Lower lobe of right lung (tissue), 2 donors: ENCODE results near the gene CCDC148. TPM values are rescaled to one million over a fixed set of nuclear protein-coding genes. Genes with fewer than 3 reads are reported as not detected.
A peak's percentile ranks its signal among the peaks of the same experiment; 100 is the strongest.

Source experiments
- ATAC-seq, 2 donors: fragments of 200-7000 bp; cut with Tn5 transposase; one replicate each; pipeline ENCODE4 v1.9.1; 2020 to 2022; ENCODE audit warnings: mild to moderate bottlenecking in 2 of 2, moderate library complexity in 2 of 2
- DNase-seq: peaks from one replicate; pipeline ENCODE4 v3.0.0-alpha.2; 2020
- H3K27ac ChIP-seq: fragments of 200-600 bp; one replicate; pipeline ENCODE4 v1.8.0; 2022
- H3K27me3 ChIP-seq: fragments of 200-600 bp; one replicate; pipeline ENCODE4 v1.8.0; 2022; ENCODE audit warnings: low read depth
- H3K36me3 ChIP-seq: fragments of 200-600 bp; one replicate; pipeline ENCODE4 v1.8.0; 2022; ENCODE audit warnings: mild to moderate bottlenecking
- H3K4me1 ChIP-seq: fragments of 200-600 bp; one replicate; pipeline ENCODE4 v1.8.0; 2022
- H3K4me3 ChIP-seq: fragments of 200-600 bp; one replicate; pipeline ENCODE4 v1.8.0; 2022; ENCODE audit warnings: mild to moderate bottlenecking
- H3K9me3 ChIP-seq: fragments of 200-600 bp; one replicate; pipeline ENCODE4 v1.8.0; 2022
- intact Hi-C: fragments of 100-400 bp; cut with DNase I; formaldehyde crosslinking; loops from one replicate; pipeline ENCODE4 v1.11.0; 2022
- total RNA-seq: library from RNA; stranded (reverse); fragmentation: NEBNext Ultra II Directional; extraction: Animal tissue kit (Norgen Biotek cat#: 25700); gene quantifications from one replicate; pipeline ENCODE4 v1.2.1, GENCODE V29; 2021
- TF ChIP-seq, protein P1 (sequence below): fragments of 200-600 bp; IDR thresholded peaks from one replicate; pipeline ENCODE4 v1.8.0; 2022; ENCODE audit warnings: antibody characterized with exemption, mild to moderate bottlenecking
- donor health status: DM: no; HTN: yes; CAD: no; lungs with severe emphysema.

The CCDC148 gene
- total RNA-seq, 1 donor from 2014 or later: 2.8 TPM

DNA sequence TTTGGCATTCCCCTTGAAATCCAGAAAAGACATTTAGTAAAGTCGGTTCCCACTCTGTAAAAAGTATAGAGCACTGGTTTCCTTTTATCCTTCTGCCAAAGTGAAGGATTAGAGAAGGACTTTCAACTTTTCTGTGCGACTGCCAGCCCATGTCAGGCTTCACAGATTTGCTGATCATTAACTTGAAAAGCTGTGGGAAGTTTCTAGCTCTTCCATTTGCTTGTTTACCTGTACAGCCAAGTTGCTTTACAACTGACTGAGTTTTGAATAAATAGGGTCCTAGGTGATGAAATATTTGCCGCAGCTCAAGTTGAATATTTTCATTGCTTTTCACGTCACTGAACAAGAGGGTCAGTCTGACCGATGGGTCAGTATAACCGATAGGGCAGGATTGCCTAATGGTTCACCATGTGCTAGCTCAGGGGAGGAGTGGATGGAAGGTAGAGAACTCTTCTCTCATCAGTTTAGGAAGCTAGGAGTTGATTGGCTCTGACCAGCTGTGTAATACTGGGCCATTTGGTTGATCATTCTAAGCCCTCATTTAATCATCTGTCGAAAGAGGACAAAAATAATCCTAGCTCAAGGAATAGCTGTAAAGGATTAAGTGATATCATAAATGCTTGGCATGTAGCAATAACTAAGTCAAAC is 324.5 kb downstream of the CCDC148 start:
- no peak overlapping the region for H3K27ac ChIP-seq
- peak; percentile 60 to 74 for ATAC-seq
- H3K4me1 ChIP-seq: no peaks in the 10 kb centered on the region
- H3K9me3 ChIP-seq: no peaks in the 10 kb centered on the region
- no peak for DNase-seq
- H3K4me3 ChIP-seq: no peak overlapping the region
- no peaks in the 10 kb centered on the region for H3K36me3 ChIP-seq
- intact Hi-C loops: no loop called here
- no peaks in the 10 kb centered on the region for H3K27me3 ChIP-seq
- TF ChIP-seq, protein P1, sequence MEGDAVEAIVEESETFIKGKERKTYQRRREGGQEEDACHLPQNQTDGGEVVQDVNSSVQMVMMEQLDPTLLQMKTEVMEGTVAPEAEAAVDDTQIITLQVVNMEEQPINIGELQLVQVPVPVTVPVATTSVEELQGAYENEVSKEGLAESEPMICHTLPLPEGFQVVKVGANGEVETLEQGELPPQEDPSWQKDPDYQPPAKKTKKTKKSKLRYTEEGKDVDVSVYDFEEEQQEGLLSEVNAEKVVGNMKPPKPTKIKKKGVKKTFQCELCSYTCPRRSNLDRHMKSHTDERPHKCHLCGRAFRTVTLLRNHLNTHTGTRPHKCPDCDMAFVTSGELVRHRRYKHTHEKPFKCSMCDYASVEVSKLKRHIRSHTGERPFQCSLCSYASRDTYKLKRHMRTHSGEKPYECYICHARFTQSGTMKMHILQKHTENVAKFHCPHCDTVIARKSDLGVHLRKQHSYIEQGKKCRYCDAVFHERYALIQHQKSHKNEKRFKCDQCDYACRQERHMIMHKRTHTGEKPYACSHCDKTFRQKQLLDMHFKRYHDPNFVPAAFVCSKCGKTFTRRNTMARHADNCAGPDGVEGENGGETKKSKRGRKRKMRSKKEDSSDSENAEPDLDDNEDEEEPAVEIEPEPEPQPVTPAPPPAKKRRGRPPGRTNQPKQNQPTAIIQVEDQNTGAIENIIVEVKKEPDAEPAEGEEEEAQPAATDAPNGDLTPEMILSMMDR: no peak

DNA sequence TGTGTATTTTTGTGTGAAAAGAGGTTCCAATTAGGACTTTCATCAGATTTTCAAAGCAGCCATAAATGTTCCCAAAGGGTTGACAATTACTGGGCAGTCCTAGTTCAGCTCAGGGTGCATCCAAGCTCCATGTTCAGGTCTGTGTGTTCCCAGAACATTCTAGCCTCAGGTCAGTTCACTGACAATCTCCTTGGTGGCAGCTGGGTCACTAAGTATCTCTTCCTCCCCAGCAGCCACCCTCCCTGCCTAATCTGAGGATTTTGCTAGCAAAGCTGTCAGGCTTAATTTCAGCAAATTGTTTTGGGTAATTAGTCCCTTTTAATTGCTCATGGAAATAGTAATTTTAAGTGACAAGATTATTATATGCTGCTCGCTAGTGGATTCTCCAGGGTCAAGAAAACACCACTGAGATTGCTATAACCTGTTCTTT is 325.1 kb downstream of the CCDC148 start:
- H3K9me3 ChIP-seq: no peaks in the 10 kb centered on the region
- peak in 1 of 2 donors; percentile 31 for ATAC-seq
- DNase-seq: no peak
- no peak overlapping the region for H3K27ac ChIP-seq
- intact Hi-C loops: no loop called here
- TF ChIP-seq, protein P1: no peak
- no peaks in the 10 kb centered on the region for H3K4me1 ChIP-seq
- H3K27me3 ChIP-seq: no peaks in the 10 kb centered on the region
- H3K4me3 ChIP-seq: no peak overlapping the region
- H3K36me3 ChIP-seq: no peaks in the 10 kb centered on the region

DNA sequence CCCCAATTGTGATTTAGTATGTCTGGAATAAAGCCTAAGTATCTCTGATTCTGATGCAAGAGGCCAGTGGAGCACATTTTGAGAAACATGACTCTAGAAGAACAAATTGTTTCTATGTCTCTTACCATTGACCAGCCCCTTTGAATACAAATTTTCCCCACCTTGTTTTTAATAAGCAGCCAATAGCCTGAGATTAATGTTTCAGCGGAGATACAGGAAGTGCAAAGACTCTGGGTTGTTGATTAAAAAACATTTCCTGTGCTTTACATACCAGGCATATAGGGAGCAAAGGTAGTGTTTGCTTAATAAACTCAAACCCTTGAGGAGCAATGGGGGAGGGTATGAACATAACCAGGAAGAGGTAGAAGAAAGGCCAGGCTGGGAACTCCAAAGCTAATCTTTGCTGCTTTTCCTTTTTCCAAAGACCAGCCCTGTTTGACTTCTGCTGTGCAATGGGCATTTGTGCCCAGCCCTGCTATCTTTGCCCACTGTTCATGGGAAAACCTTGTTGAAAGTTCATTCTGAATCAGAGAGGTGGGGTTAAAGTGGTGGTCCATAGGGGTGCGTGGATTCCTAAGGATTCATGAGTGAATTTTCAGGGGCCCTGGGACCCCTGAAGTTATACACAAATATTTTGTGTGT is 325.6 kb downstream of the CCDC148 start:
- intact Hi-C loops: no loop called here

DNA sequence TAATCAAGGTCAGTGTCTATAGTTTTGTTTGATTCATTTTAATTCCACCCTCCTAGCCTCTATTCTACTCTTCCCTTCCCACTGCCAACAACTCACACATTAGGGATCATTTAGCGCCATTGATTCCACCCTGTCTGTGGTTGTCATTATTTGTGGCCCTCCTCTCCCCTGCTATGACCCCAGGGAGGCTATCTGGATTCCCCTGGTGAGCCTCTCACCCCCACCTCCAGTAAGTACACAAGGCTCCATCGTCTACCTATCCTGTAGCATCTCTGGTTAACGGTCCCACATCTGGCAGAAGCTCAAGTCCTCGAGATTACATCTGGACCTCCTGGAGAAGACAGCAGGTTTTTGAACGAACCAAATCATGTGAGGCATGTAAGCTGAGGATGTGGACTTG is 327.5 kb downstream of the CCDC148 start:
- Histone ChIP-seq H3K27me3 (no peaks in the 10 kb centered on the region), H3K4me3 (no peak overlapping the region), H3K4me1 (no peaks in the 10 kb centered on the region), H3K36me3 (no peaks in the 10 kb centered on the region), H3K9me3 (no peaks in the 10 kb centered on the region), H3K27ac (no peak overlapping the region)
- intact Hi-C loops: no loop called here
- ATAC-seq: no peak
- DNase-seq: no peak
- TF ChIP-seq, protein P1: no peak

More for the DNA sequence above, 325.6 kb downstream of the CCDC148 start:
- no peak overlapping the region for H3K27ac ChIP-seq
- no peaks in the 10 kb centered on the region for H3K27me3 ChIP-seq
- no peaks in the 10 kb centered on the region for H3K9me3 ChIP-seq
- peak; percentile 24 to 54 for ATAC-seq
- no peaks in the 10 kb centered on the region for H3K36me3 ChIP-seq
- TF ChIP-seq, protein P1: no peak
- no peaks in the 10 kb centered on the region for H3K4me1 ChIP-seq
- H3K4me3 ChIP-seq: no peak overlapping the region
- DNase-seq: no peak

DNA sequence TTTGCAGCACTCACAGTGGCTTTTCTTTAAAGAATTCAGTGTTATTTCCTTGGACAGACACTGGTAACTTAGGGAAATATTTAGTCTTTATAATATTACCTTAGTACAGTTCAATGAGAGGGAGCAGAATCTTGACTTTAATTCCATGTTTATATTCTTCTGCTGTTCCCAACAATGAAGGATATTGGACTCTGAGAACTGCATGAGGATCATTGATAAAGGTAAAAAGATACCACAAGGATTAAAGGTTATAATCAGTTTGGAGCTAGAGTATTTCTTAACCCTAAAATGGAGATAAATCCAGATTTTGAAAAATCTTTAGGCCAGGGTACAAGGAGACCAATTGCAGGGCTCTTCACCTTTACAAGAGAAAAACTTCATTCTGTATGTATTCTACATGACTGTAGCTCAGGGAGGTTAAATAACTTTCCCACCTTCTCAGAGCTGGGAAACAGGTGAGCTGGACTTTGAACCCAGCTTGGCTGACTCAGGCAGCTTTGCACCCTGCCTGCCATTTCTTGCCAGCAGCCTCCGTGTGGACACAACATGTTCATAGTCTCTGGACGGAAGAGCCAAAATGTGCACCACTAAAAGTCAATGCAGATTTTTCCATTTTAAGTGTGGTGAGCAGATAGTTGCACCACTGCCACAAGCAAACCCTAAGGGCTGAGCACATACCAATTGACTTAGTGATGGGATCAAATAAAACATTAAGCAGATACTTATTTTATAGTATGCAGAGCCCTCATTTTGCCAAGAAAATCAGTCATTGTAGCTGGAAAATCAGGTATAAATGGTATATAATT is 328.2 kb downstream of the CCDC148 start:
- no peak overlapping the region for H3K4me3 ChIP-seq
- no peaks in the 10 kb centered on the region for H3K27me3 ChIP-seq
- no peak overlapping the region for H3K27ac ChIP-seq
- DNase-seq (no peak), ATAC-seq (no peak)
- TF ChIP-seq, protein P1: no peak
- H3K36me3 ChIP-seq: no peaks in the 10 kb centered on the region
- H3K4me1 ChIP-seq: no peaks in the 10 kb centered on the region
- intact Hi-C loops: no loop called here
- H3K9me3 ChIP-seq: no peaks in the 10 kb centered on the region
